GM12873 (cell line): ENCODE data around the gene SCCPDH.

ENCODE experiments used
- CTCF ChIP-seq: IDR thresholded peaks from 2 replicates; pipeline ENCODE4 v1.5.1; 2012; ENCODE audit warnings: low read depth, mild to moderate bottlenecking, moderate library complexity, low read length, control low read depth; ENCODE audit not compliant: insufficient read depth; ENCODE audit errors: missing control alignments

Gene SCCPDH

GRCh38 chr1:246790833-246791232 is 66.6 kb downstream of the SCCPDH start:
- TF ChIP-seq CTCF = no peak

- TF ChIP-seq CTCF = no peak
Observed at GRCh38 chr1:246791303-246791918, 67.2 kb downstream of the SCCPDH start.

GRCh38 chr1:246792603-246793002 is 68.4 kb downstream of the SCCPDH start:
- no peak for TF ChIP-seq CTCF

GRCh38 chr1:246793356-246793896 is 69.2 kb downstream of the SCCPDH start:
- no peak for TF ChIP-seq CTCF

- no peak for TF ChIP-seq CTCF
Observed at GRCh38 chr1:246794048-246794827, 70.0 kb downstream of the SCCPDH start.

GRCh38 chr1:246794828-246795671 is 70.8 kb downstream of the SCCPDH start:
- TF ChIP-seq CTCF = no peak
